Right lung (tissue), 5 donors: Measurements from ENCODE around the gene ITGA4. TPM values are rescaled to one million over a fixed set of nuclear protein-coding genes. Genes with fewer than 3 reads are reported as not detected.

Experiments
- DNase-seq, 2 donors: peaks; one replicate each; pipeline ENCODE4 v3.0.0-alpha.2; 2013
- polyA plus RNA-seq, 5 donors: library from polyadenylated mRNA; unstranded; fragments of 120-200 nt; gene quantifications; one replicate each; pipeline versions ENCODE4 v1.2.1 to v1.2.3, GENCODE V29; 2013; ENCODE audit warnings: inconsistent platforms in 1 of 5, low replicate concordance in 1 of 5; ENCODE audit not compliant: insufficient read length in 5 of 5, insufficient read depth in 1 of 5

ITGA4 gene
- polyA plus RNA-seq, 5 donors = 14.3 to 29.4 (median 25.3) TPM

GRCh38 chr2:181485638-181485946, 28.4 kb downstream of the ITGA4 start:
- DNase-seq = no peak

GRCh38 chr2:181499231-181499630, 42.0 kb downstream of the ITGA4 start:
- no peak for DNase-seq

GRCh38 chr2:181500201-181500600, 43.0 kb downstream of the ITGA4 start:
- DNase-seq = no peak

- DNase-seq = no peak
Observed at GRCh38 chr2:181515719-181516118, 58.5 kb downstream of the ITGA4 start.

- DNase-seq = no peak
Observed at GRCh38 chr2:181516992-181517391, 59.8 kb downstream of the ITGA4 start.

- no peak for DNase-seq
Observed at GRCh38 chr2:181517685-181518301, 60.6 kb downstream of the ITGA4 start.

- DNase-seq = no peak
Observed at GRCh38 chr2:181520253-181520652, 63.1 kb downstream of the ITGA4 start.

- DNase-seq = no peak
Observed at GRCh38 chr2:181523756-181524155, 66.6 kb downstream of the ITGA4 start.

GRCh38 chr2:181526014-181526413, 68.8 kb downstream of the ITGA4 start:
- no peak for DNase-seq

GRCh38 chr2:181527058-181527457, 69.9 kb downstream of the ITGA4 start:
- no peak for DNase-seq

GRCh38 chr2:181528441-181528840, 71.3 kb downstream of the ITGA4 start:
- DNase-seq = no peak

- DNase-seq = no peak
Observed at GRCh38 chr2:181536730-181537129, 79.5 kb downstream of the ITGA4 start.

- no peak for DNase-seq
Observed at GRCh38 chr2:181540421-181540820, 83.2 kb downstream of the ITGA4 start.

- DNase-seq = no peak
Observed at GRCh38 chr2:181542170-181542569, 85.0 kb downstream of the ITGA4 start.

GRCh38 chr2:181546086-181546485, 88.9 kb downstream of the ITGA4 start:
- DNase-seq = no peak

GRCh38 chr2:181552808-181553207, 95.6 kb downstream of the ITGA4 start:
- no peak for DNase-seq

GRCh38 chr2:181553244-181553643, 96.1 kb downstream of the ITGA4 start:
- no peak for DNase-seq

GRCh38 chr2:181554061-181554830, 97.1 kb downstream of the ITGA4 start:
- no peak for DNase-seq

- DNase-seq = no peak
Observed at GRCh38 chr2:181558371-181558770, 101.2 kb downstream of the ITGA4 start.

GRCh38 chr2:181563101-181563692, 106.0 kb downstream of the ITGA4 start:
- DNase-seq = no peak

- no peak for DNase-seq
Observed at GRCh38 chr2:181566334-181567032, 109.3 kb downstream of the ITGA4 start.

GRCh38 chr2:181570059-181570458, 112.9 kb downstream of the ITGA4 start:
- DNase-seq = no peak
